Astrocyte (in vitro differentiated cells and primary cell): ENCODE data around the gene SERPINB6. TPM values are rescaled to one million over a fixed set of nuclear protein-coding genes. Genes with fewer than 3 reads are reported as not detected.
"Not testable (repeated sequence)": the region's sequence is repeated elsewhere in the genome, so short reads cannot be mapped to it uniquely, and the experiment has no call there.

Experiments used
- DNase-seq: peaks from one replicate; pipeline ENCODE4 v3.0.0-alpha.2; 2010; ENCODE audit warnings: low read depth
- FAIRE-seq: peaks from 2 replicates; lab custom pipeline; 2011; peaks lifted over from hg19 to GRCh38; lab: Jason Lieb, UNC
- H2AFZ ChIP-seq: 2 replicates; pipeline ENCODE4 v1.6.0; 2012; ENCODE audit warnings: low read depth, low read length, inconsistent platforms
- H3K27ac ChIP-seq: 2 replicates; pipeline ENCODE4 v1.5.1; 2011; ENCODE audit warnings: low read depth, low read length, inconsistent platforms
- H3K27me3 ChIP-seq: 2 replicates; pipeline ENCODE4 v1.6.0; 2011; ENCODE audit warnings: low read length, inconsistent platforms; ENCODE audit not compliant: insufficient read depth
- H3K36me3 ChIP-seq: 2 replicates; pipeline ENCODE4 v1.5.1; 2011; ENCODE audit warnings: low read length, inconsistent platforms; ENCODE audit not compliant: insufficient read depth
- H3K4me1 ChIP-seq: 2 replicates; pipeline ENCODE4 v1.5.1; 2011; ENCODE audit warnings: low read length, inconsistent platforms; ENCODE audit not compliant: insufficient read depth
- H3K4me2 ChIP-seq: 2 replicates; pipeline ENCODE4 v1.6.0; 2012; ENCODE audit warnings: low read length, inconsistent platforms
- H3K4me3 ChIP-seq: 2 replicates; pipeline ENCODE4 v1.5.1; 2011; ENCODE audit warnings: low read depth, mild to moderate bottlenecking, low read length, inconsistent platforms; ENCODE audit not compliant: insufficient read depth
- H3K79me2 ChIP-seq: 2 replicates; pipeline ENCODE4 v1.6.0; 2012; ENCODE audit warnings: mild to moderate bottlenecking, low read length, inconsistent platforms; ENCODE audit not compliant: insufficient read depth
- H3K9ac ChIP-seq: 2 replicates; pipeline ENCODE4 v1.6.0; 2012; ENCODE audit warnings: mild to moderate bottlenecking, low read length, inconsistent platforms
- H3K9me3 ChIP-seq: 2 replicates; pipeline ENCODE4 v1.5.1; 2012; ENCODE audit warnings: low read depth, mild to moderate bottlenecking, low read length, inconsistent platforms; ENCODE audit not compliant: insufficient read depth
- H4K20me1 ChIP-seq: 2 replicates; pipeline ENCODE4 v1.6.0; 2012; ENCODE audit warnings: low read length, inconsistent platforms; ENCODE audit not compliant: insufficient read depth
- H3K27ac Mint-ChIP-seq: one replicate; pipeline ENCODE4 v1.8.0; 2021; ENCODE audit warnings: mild to moderate bottlenecking, mixed read lengths; ENCODE audit not compliant: unreplicated experiment
- H3K27me3 Mint-ChIP-seq: one replicate; pipeline ENCODE4 v1.8.0; 2021; ENCODE audit warnings: low read depth, mixed read lengths; ENCODE audit not compliant: unreplicated experiment
- H3K36me3 Mint-ChIP-seq: one replicate; pipeline ENCODE4 v1.8.0; 2021; ENCODE audit warnings: low read depth, mixed read lengths; ENCODE audit not compliant: unreplicated experiment
- H3K4me1 Mint-ChIP-seq: one replicate; pipeline ENCODE4 v1.8.0; 2021; ENCODE audit warnings: low read depth, mixed read lengths; ENCODE audit not compliant: unreplicated experiment
- H3K4me3 Mint-ChIP-seq: one replicate; pipeline ENCODE4 v1.8.0; 2021; ENCODE audit warnings: mild to moderate bottlenecking, moderate library complexity, mixed read lengths; ENCODE audit not compliant: unreplicated experiment
- H3K9me3 Mint-ChIP-seq: one replicate; pipeline ENCODE4 v1.8.0; 2021; ENCODE audit warnings: mild to moderate bottlenecking, mixed read lengths; ENCODE audit not compliant: unreplicated experiment
- EZH2 ChIP-seq: IDR thresholded peaks from 2 replicates; pipeline ENCODE4 v1.6.1; 2012; ENCODE audit warnings: mild to moderate bottlenecking, low read length, inconsistent platforms; ENCODE audit not compliant: insufficient read depth
- total RNA-seq: library from RNA; stranded (reverse); gene quantifications from 2 replicates; pipeline ENCODE4 v1.2.1, GENCODE V29; 2021
- TF ChIP-seq, protein P1 (sequence below): IDR thresholded peaks from 2 replicates; pipeline ENCODE4 v1.5.1; 2011; ENCODE audit warnings: low read depth, mild to moderate bottlenecking, inconsistent platforms, low read length, moderate library complexity; ENCODE audit not compliant: insufficient read depth

SERPINB6 gene
- total RNA-seq, 1 donor from 2014 or later: 68.4 TPM

DNA sequence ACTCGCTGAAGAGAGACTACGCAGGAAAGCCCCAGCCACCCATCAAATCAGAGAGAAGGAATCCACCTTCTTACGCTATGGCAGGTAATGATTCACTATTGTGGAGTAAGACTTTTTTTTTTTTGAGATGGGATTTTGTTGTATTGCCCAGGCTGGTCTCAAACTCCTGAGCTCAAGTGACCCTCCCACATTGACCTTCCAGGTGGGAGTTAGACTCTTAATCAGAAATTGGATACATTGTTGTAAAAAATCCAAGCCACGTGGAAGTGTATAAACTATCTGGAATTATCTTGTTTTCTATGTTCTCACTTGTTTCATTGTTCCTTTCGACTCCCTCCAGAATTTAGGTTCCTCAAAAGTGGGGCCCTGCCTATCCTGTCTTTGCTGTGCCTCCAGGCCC, 35.1 kb upstream of the SERPINB6 start:
- TF ChIP-seq EZH2: no peak
- TF ChIP-seq, protein P1, sequence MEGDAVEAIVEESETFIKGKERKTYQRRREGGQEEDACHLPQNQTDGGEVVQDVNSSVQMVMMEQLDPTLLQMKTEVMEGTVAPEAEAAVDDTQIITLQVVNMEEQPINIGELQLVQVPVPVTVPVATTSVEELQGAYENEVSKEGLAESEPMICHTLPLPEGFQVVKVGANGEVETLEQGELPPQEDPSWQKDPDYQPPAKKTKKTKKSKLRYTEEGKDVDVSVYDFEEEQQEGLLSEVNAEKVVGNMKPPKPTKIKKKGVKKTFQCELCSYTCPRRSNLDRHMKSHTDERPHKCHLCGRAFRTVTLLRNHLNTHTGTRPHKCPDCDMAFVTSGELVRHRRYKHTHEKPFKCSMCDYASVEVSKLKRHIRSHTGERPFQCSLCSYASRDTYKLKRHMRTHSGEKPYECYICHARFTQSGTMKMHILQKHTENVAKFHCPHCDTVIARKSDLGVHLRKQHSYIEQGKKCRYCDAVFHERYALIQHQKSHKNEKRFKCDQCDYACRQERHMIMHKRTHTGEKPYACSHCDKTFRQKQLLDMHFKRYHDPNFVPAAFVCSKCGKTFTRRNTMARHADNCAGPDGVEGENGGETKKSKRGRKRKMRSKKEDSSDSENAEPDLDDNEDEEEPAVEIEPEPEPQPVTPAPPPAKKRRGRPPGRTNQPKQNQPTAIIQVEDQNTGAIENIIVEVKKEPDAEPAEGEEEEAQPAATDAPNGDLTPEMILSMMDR: no peak
- H3K4me3 Mint-ChIP-seq: no peak overlapping the region
- peaks cover 4% of the 10 kb centered on the region for H3K4me1 Mint-ChIP-seq
- no peaks in the 10 kb centered on the region for H3K27me3 Mint-ChIP-seq
- peaks cover 26% of the 10 kb centered on the region for H3K36me3 Mint-ChIP-seq
- Histone ChIP-seq H3K27ac (no peak overlapping the region), H2AFZ (no peak overlapping the region), H3K9ac (no peak overlapping the region), H3K4me3 (no peak overlapping the region), H3K27me3 (no peaks in the 10 kb centered on the region), H3K79me2 (no peaks in the 10 kb centered on the region), H3K36me3 (peaks cover 12% of the 10 kb centered on the region), H3K4me1 (peaks cover 10% of the 10 kb centered on the region), H4K20me1 (no peaks in the 10 kb centered on the region), H3K4me2 (no peak overlapping the region), H3K9me3 (no peaks in the 10 kb centered on the region)
- H3K9me3 Mint-ChIP-seq: peaks cover 7% of the 10 kb centered on the region
- no peak overlapping the region for H3K27ac Mint-ChIP-seq
- no peak for FAIRE-seq
- no peak for DNase-seq

DNA sequence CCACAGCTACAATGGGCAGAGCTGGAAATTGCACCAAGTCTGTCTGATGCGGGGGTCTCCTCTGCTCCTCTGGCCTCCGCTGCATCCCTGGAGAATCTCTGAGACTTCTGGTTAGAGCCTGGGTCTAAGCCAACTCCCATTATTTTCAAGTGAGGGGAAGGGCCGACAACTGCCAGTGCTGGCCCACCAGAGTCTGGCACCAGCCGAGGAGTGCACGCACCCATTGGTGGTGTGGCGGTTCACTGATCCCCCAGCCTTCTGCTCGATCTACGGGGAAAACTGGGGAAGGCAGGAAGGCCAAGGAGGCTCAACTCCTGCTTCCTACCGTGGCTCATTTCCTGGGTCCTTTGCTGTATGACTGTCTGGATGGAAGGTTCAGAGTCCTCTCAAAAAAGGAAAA, 34.5 kb upstream of the SERPINB6 start:
- no peak for FAIRE-seq
- Mint-ChIP-seq H3K9me3 (peaks cover 3% of the 10 kb centered on the region), H3K27ac (no peak overlapping the region), H3K36me3 (peaks cover 20% of the 10 kb centered on the region), H3K4me3 (no peak overlapping the region), H3K4me1 (peaks cover 4% of the 10 kb centered on the region), H3K27me3 (no peaks in the 10 kb centered on the region)
- no peak for DNase-seq
- no peak overlapping the region for H3K4me2 ChIP-seq
- H3K4me1 ChIP-seq: peaks cover 12% of the 10 kb centered on the region
- no peak for TF ChIP-seq EZH2
- H3K4me3 ChIP-seq: no peak overlapping the region
- no peaks in the 10 kb centered on the region for H3K27me3 ChIP-seq
- H2AFZ ChIP-seq: no peak overlapping the region
- H4K20me1 ChIP-seq: no peaks in the 10 kb centered on the region
- H3K9ac ChIP-seq: no peak overlapping the region
- no peak overlapping the region for H3K27ac ChIP-seq
- peaks cover 8% of the 10 kb centered on the region for H3K36me3 ChIP-seq
- H3K79me2 ChIP-seq: no peaks in the 10 kb centered on the region
- no peaks in the 10 kb centered on the region for H3K9me3 ChIP-seq

DNA sequence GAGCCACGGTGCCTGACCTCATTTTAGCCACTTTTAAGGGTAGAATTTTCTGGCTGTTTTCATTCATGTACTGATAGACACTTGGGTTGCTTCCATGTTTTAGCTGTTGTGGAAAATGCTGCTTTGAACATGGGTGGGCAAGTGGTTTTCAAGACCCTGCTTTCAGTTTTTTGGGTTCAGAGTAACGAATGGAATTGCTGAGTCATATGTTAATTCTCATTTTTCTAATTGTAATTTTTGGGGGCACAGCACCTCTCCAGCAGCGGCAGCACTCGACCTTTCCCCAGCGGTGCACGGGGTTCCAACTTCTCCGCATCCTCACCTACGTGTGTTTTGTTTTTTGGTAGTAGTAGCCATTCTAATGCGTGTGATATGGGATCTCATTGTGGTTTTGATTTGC, 33.7 kb upstream of the SERPINB6 start:
- Histone ChIP-seq H3K9ac (no peak overlapping the region), H3K9me3 (no peaks in the 10 kb centered on the region), H3K36me3 (peaks cover 3% of the 10 kb centered on the region), H3K27ac (no peak overlapping the region), H3K79me2 (peaks cover 2% of the 10 kb centered on the region), H2AFZ (no peak overlapping the region), H3K4me3 (no peak overlapping the region), H3K4me1 (peaks cover 13% of the 10 kb centered on the region), H4K20me1 (no peaks in the 10 kb centered on the region), H3K4me2 (no peak overlapping the region), H3K27me3 (no peaks in the 10 kb centered on the region)
- Mint-ChIP-seq H3K4me3 (no peak overlapping the region), H3K27ac (no peak overlapping the region), H3K4me1 (peaks cover 4% of the 10 kb centered on the region), H3K36me3 (peaks cover 13% of the 10 kb centered on the region), H3K27me3 (no peaks in the 10 kb centered on the region), H3K9me3 (peaks cover 1% of the 10 kb centered on the region)
- FAIRE-seq: no peak
- no peak for TF ChIP-seq EZH2
- TF ChIP-seq, protein P1: no peak
- DNase-seq: no peak

DNA sequence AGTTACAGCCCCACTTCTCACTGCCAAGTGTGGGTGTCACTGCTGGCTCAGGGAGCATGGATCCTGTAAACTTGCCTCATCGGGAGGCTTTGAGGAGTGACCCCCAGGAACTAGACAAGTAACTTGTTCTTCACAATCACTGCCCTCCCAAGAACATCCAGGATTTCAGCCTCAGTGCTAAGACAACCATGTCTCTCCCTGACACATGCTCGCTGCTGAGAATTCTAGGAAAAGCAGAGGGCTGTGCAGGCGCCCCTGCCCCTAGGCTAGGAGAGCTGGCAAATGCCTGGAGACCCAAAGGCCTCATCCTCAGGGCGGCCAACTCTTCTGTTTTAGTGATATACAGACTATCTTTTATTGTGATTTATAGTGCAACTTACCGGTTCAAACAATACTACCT, 31.9 kb upstream of the SERPINB6 start:
- not testable (repeated sequence) for H3K27ac ChIP-seq, H3K36me3 ChIP-seq, H4K20me1 ChIP-seq, H3K9me3 ChIP-seq, H3K27me3 Mint-ChIP-seq, H3K9me3 Mint-ChIP-seq, H3K4me2 ChIP-seq, H3K36me3 Mint-ChIP-seq, H3K4me1 Mint-ChIP-seq, DNase-seq, H3K4me3 ChIP-seq, FAIRE-seq, H2AFZ ChIP-seq, H3K4me3 Mint-ChIP-seq, H3K9ac ChIP-seq, H3K27me3 ChIP-seq, H3K79me2 ChIP-seq
- peaks cover 23% of the 10 kb centered on the region for H3K4me1 ChIP-seq
- H3K27ac Mint-ChIP-seq: peak overlapping the region; percentile 53
